Measurements from ENCODE around the gene PPFIA3. TPM values are rescaled to one million over a fixed set of nuclear protein-coding genes. Genes with fewer than 3 reads are reported as not detected.
"Not testable (repeated sequence)": the region's sequence is repeated elsewhere in the genome, so short reads cannot be mapped to it uniquely, and the experiment has no call there.

The PPFIA3 gene
- total RNA-seq (1 to 10 TPM; 3.8 to 4.7 (median 4.1) TPM), total RNA-seq (1.1 to 9.1 (median 5.9) reads per million in 29 experiments)
- 2.2 TPM for total RNA-seq (2013)

- Mint-ChIP-seq H3K9me3 (no peaks in the 10 kb centered on the region), H3K27me3 (peaks cover 0 to 5% of the 10 kb centered on the region in 2 donors), H3K4me3 (peak within 1 kb of the TSS; percentile 79 to 84 (median 84)), H3K4me1 (peaks cover 31 to 42% (median 33%) of the 10 kb centered on the region in 3 donors), H3K36me3 (no peaks in the 10 kb centered on the region), H3K27ac (peak within 1 kb of the TSS; percentile 90 to 95)
- H3K4me3 ChIP-seq (ENCODE audit: control insufficient read depth in 1 of 2, extremely low read depth in 1 of 2, low read length in 1 of 2), result peak within 1 kb of the TSS; percentile 66 to 73
- WGBS (ENCODE audit: insufficient coverage), result 2% methylated on average over 58 of the region's 90 CpGs
- ATAC-seq (replicated peaks in 1 of 4), result peak in 2 of 4 experiments; percentile 10 to 11
- peak within 1 kb of the TSS; percentile 96 for H3K27ac ChIP-seq (ENCODE audit: low read length)
- H3K36me3 ChIP-seq (ENCODE audit: control insufficient read depth in 2 of 2, extremely low read depth in 1 of 2, insufficient read depth in 1 of 2, low read length in 1 of 2), result no peaks in the 10 kb centered on the region
- ChIA-PET POLR2A (no interaction called here), CTCF (interaction anchor here in 1 of 2 donors (0.6 kb wide), 1 partner anchor 83 kb away, joined by 7 read pairs; no protein-coding TSS in a partner anchor)
- H3K27me3 ChIP-seq (replicated peaks in 1 of 2; ENCODE audit: control insufficient read depth in 2 of 2, extremely low read depth in 1 of 2, insufficient read depth in 2 of 2, low read length in 1 of 2), result peaks cover 0 to 10% of the 10 kb centered on the region in 2 experiments
- peak in 4 of 35 experiments; percentile 18 to 42 (median 29) for DNase-seq
- H3K4me1 ChIP-seq (ENCODE audit: control insufficient read depth in 1 of 2, extremely low read depth in 1 of 2, insufficient read depth in 2 of 2, low read length in 2 of 2), result peaks cover 3 to 37% of the 10 kb centered on the region in 2 experiments
- H3K9me3 ChIP-seq, result no peaks in the 10 kb centered on the region
These were observed at the start of gene PPFIA3 for GRCh38 chr19:49119411-49120324. Gene PPFIA3, plus strand, starts transcription at chr19:49119544. Its CDS starts 8,330 bp downstream, at chr19:49127874.

- no peak for ATAC-seq (replicated peaks in 1 of 4)
- CTCF ChIA-PET, result interaction anchor here in 1 of 2 donors (0.6 kb wide), 1 partner anchor 699 kb away, joined by 4 read pairs; no protein-coding TSS in a partner anchor
- Mint-ChIP-seq H3K9me3 (peaks cover 0 to 5% (median 0%) of the 10 kb centered on the region in 3 donors), H3K4me3 (no peak overlapping the region), H3K27me3 (peaks cover 66 to 82% of the 10 kb centered on the region in 2 donors), H3K36me3 (no peaks in the 10 kb centered on the region), H3K27ac (peak overlapping the region in 1 of 2 donors; percentile 7), H3K4me1 (peaks cover 12 to 21% (median 12%) of the 10 kb centered on the region in 3 donors)
- Histone ChIP-seq H3K27me3 (replicated peaks in 1 of 2; ENCODE audit: control insufficient read depth in 2 of 2, extremely low read depth in 1 of 2, insufficient read depth in 2 of 2, low read length in 1 of 2) (peaks cover 7 to 80% of the 10 kb centered on the region in 2 experiments), H3K4me3 (ENCODE audit: control insufficient read depth in 1 of 2, extremely low read depth in 1 of 2, low read length in 1 of 2) (no peak overlapping the region), H3K27ac (ENCODE audit: low read length) (no peak overlapping the region), H3K36me3 (ENCODE audit: control insufficient read depth in 2 of 2, extremely low read depth in 1 of 2, insufficient read depth in 1 of 2, low read length in 1 of 2) (no peaks in the 10 kb centered on the region), H3K4me1 (ENCODE audit: control insufficient read depth in 1 of 2, extremely low read depth in 1 of 2, insufficient read depth in 2 of 2, low read length in 2 of 2) (peaks cover 0 to 12% of the 10 kb centered on the region in 2 experiments), H3K9me3 (no peaks in the 10 kb centered on the region)
- 94% methylated on average over 21 of the region's 21 CpGs for WGBS (ENCODE audit: insufficient coverage)
- no peak for DNase-seq
- POLR2A ChIA-PET, result no interaction called here
These were observed 48.9 kb upstream of the PPFIA3 start for GRCh38 chr19:49070416-49070815.

- ATAC-seq (replicated peaks in 1 of 4), result peak in 3 of 4 experiments; percentile 30 to 52 (median 34)
- no peaks in the 10 kb centered on the region for H3K36me3 Mint-ChIP-seq
- 13% methylated on average over 88 of the region's 93 CpGs for WGBS (ENCODE audit: insufficient coverage)
- peaks cover 10 to 17% (median 12%) of the 10 kb centered on the region in 3 donors for H3K4me1 Mint-ChIP-seq
- H3K9me3 Mint-ChIP-seq, result peaks cover 0 to 5% (median 0%) of the 10 kb centered on the region in 3 donors
- peaks cover 58 to 78% of the 10 kb centered on the region in 2 donors for H3K27me3 Mint-ChIP-seq
- POLR2A ChIA-PET, result no interaction called here
- H3K4me3 Mint-ChIP-seq, result peak overlapping the region in 1 of 3 donors; percentile 15
- CTCF ChIA-PET, result no interaction called here
- DNase-seq, result peak in 3 of 35 experiments; percentile 11 to 25 (median 21)
- Histone ChIP-seq H3K36me3 (ENCODE audit: control insufficient read depth in 2 of 2, extremely low read depth in 1 of 2, insufficient read depth in 1 of 2, low read length in 1 of 2) (no peaks in the 10 kb centered on the region), H3K27me3 (replicated peaks in 1 of 2; ENCODE audit: control insufficient read depth in 2 of 2, extremely low read depth in 1 of 2, insufficient read depth in 2 of 2, low read length in 1 of 2) (peaks cover 5 to 76% of the 10 kb centered on the region in 2 experiments), H3K27ac (ENCODE audit: low read length) (no peak overlapping the region), H3K4me1 (ENCODE audit: control insufficient read depth in 1 of 2, extremely low read depth in 1 of 2, insufficient read depth in 2 of 2, low read length in 2 of 2) (peaks cover 0 to 12% of the 10 kb centered on the region in 2 experiments), H3K9me3 (no peaks in the 10 kb centered on the region), H3K4me3 (ENCODE audit: control insufficient read depth in 1 of 2, extremely low read depth in 1 of 2, low read length in 1 of 2) (no peak overlapping the region)
- no peak overlapping the region for H3K27ac Mint-ChIP-seq
These were observed 47.3 kb upstream of the PPFIA3 start for GRCh38 chr19:49071860-49072547.

- no peak overlapping the region for H3K4me3 ChIP-seq (ENCODE audit: control insufficient read depth in 1 of 2, extremely low read depth in 1 of 2, low read length in 1 of 2)
- H3K27me3 Mint-ChIP-seq, result peaks cover 53 to 70% of the 10 kb centered on the region in 2 donors
- 78% methylated on average over 13 of the region's 23 CpGs for WGBS (ENCODE audit: insufficient coverage)
- peaks cover 0 to 12% of the 10 kb centered on the region in 2 experiments for H3K4me1 ChIP-seq (ENCODE audit: control insufficient read depth in 1 of 2, extremely low read depth in 1 of 2, insufficient read depth in 2 of 2, low read length in 2 of 2)
- no peaks in the 10 kb centered on the region for H3K36me3 Mint-ChIP-seq
- H3K4me3 Mint-ChIP-seq, result peak overlapping the region in 2 of 3 donors; percentile 14 to 74
- H3K27ac Mint-ChIP-seq, result no peak overlapping the region
- ChIA-PET POLR2A (no interaction called here), CTCF (interaction anchor here (0.7 kb wide), 2 partner anchors 81 to 1739 kb away, joined by 3 to 4 read pairs; no protein-coding TSS in a partner anchor)
- H3K9me3 ChIP-seq, result no peaks in the 10 kb centered on the region
- ATAC-seq (replicated peaks in 1 of 4) (no peak), DNase-seq (no peak)
- H3K27me3 ChIP-seq (replicated peaks in 1 of 2; ENCODE audit: control insufficient read depth in 2 of 2, extremely low read depth in 1 of 2, insufficient read depth in 2 of 2, low read length in 1 of 2), result peaks cover 5 to 78% of the 10 kb centered on the region in 2 experiments
- H3K36me3 ChIP-seq (ENCODE audit: control insufficient read depth in 2 of 2, extremely low read depth in 1 of 2, insufficient read depth in 1 of 2, low read length in 1 of 2), result no peaks in the 10 kb centered on the region
- peaks cover 10 to 17% (median 12%) of the 10 kb centered on the region in 3 donors for H3K4me1 Mint-ChIP-seq
- H3K27ac ChIP-seq (ENCODE audit: low read length), result no peak overlapping the region
- peaks cover 0 to 5% (median 0%) of the 10 kb centered on the region in 3 donors for H3K9me3 Mint-ChIP-seq
These were observed 45.6 kb upstream of the PPFIA3 start for GRCh38 chr19:49073514-49074378.

GRCh38 chr19:49074869-49075268 is 44.5 kb upstream of the PPFIA3 start:
- CTCF ChIA-PET, result interaction anchor here in 1 of 2 donors (0.6 kb wide), 1 partner anchor 1649 kb away, joined by 3 read pairs; no protein-coding TSS in a partner anchor
- H3K36me3 ChIP-seq (ENCODE audit: control insufficient read depth in 2 of 2, extremely low read depth in 1 of 2, insufficient read depth in 1 of 2, low read length in 1 of 2); H3K27ac Mint-ChIP-seq; POLR2A ChIA-PET; H3K9me3 Mint-ChIP-seq; H3K4me3 Mint-ChIP-seq; H3K4me3 ChIP-seq (ENCODE audit: control insufficient read depth in 1 of 2, extremely low read depth in 1 of 2, low read length in 1 of 2); DNase-seq; H3K27ac ChIP-seq (ENCODE audit: low read length); ATAC-seq (replicated peaks in 1 of 4); H3K36me3 Mint-ChIP-seq; H3K9me3 ChIP-seq: not testable (repeated sequence)
- Mint-ChIP-seq H3K27me3 (peaks cover 43 to 60% of the 10 kb centered on the region in 2 donors), H3K4me1 (peaks cover 10 to 17% (median 12%) of the 10 kb centered on the region in 3 donors)
- Histone ChIP-seq H3K27me3 (replicated peaks in 1 of 2; ENCODE audit: control insufficient read depth in 2 of 2, extremely low read depth in 1 of 2, insufficient read depth in 2 of 2, low read length in 1 of 2) (peaks cover 0 to 73% of the 10 kb centered on the region in 2 experiments), H3K4me1 (ENCODE audit: control insufficient read depth in 1 of 2, extremely low read depth in 1 of 2, insufficient read depth in 2 of 2, low read length in 2 of 2) (peaks cover 0 to 12% of the 10 kb centered on the region in 2 experiments)
- WGBS (ENCODE audit: insufficient coverage), result 0% methylated on average over 1 of the region's 9 CpGs
